ENCODE data around the gene THY1. TPM values are rescaled to one million over a fixed set of nuclear protein-coding genes. Genes with fewer than 3 reads are reported as not detected.

The THY1 gene
- total and polyA plus RNA-seq, 9 of the 15 experiments (the other 6 are each of a cell fraction or from before 2014, with no cell fraction given), result 0.07 to 0.40 (median 0.16) TPM; not detected in 5

- Histone ChIP-seq H3K9me3 (replicated peaks; ENCODE audit: control insufficient read depth, insufficient read depth, low read depth, low read length) (no peaks in the 10 kb centered on the region), H3K4me1 (replicated peaks in 1 of 2; ENCODE audit: control insufficient read depth in 2 of 2, insufficient read depth in 2 of 2, low read length in 2 of 2) (peaks cover 56 to 63% of the 10 kb centered on the region in 2 experiments), H3K9me1 (ENCODE audit: control insufficient read depth, insufficient read depth, low read length) (no peaks in the 10 kb centered on the region), H3K79me2 (ENCODE audit: control insufficient read depth, insufficient read depth, low read length) (peaks cover 3% of the 10 kb centered on the region; the same call in 1 of the 3 replicates), H3K4me2 (ENCODE audit: insufficient read depth, low read length) (0 out of 2 replicates have a peak overlapping the region, but pooled peaks have one; percentile 6), H2AFZ (ENCODE audit: low read depth, low read length) (0 out of 2 replicates have a peak overlapping the region, but pooled peaks have one; percentile 17), H4K20me1 (replicated peaks; ENCODE audit: control insufficient read depth, insufficient read depth, low read length) (peaks cover 5% of the 10 kb centered on the region; the same call in 1 of the 2 replicates), H3K27me3 (ENCODE audit: control insufficient read depth in 2 of 2, insufficient read depth in 2 of 2, low read length in 2 of 2) (no peaks in the 10 kb centered on the region), H3K4me3 (no peak overlapping the region), H3K36me3 (ENCODE audit: control insufficient read depth, insufficient read depth, low read length) (peaks cover 18% of the 10 kb centered on the region; the same call in 1 of the 3 replicates), H3K27ac (ENCODE audit: extremely low read depth, low read depth, low read length) (peak overlapping the region; percentile 7), H3K9ac (ENCODE audit: insufficient read depth in 1 of 2, low read depth in 2 of 2, low read length in 2 of 2) (peak overlapping the region in 1 of 2 experiments; percentile 79; a peak in 3 of 4 replicates)
- no TSS peak for BruUV-seq (replicated peaks)
- intact Hi-C loops (cut with micrococcal nuclease) (loop anchor here (5.0 kb wide), 1 partner anchor 33 kb away; no protein-coding TSS in a partner anchor), in situ Hi-C loops (cut with MboI) (no loop called here)
- ATAC-seq (no peak), DNase-seq (ENCODE audit: extremely low read depth in 1 of 4, low spot score in 3 of 4) (peak in 1 of 4 experiments; percentile 54), FAIRE-seq (peak; percentile 67)
- WGBS (ENCODE audit: insufficient coverage, low coverage, missing lambda C conversion rate), result 25% methylated on average over 8 of the region's 8 CpGs
- ChIA-PET CTCF (ENCODE audit: low intra/inter-chr PET ratio) (interaction anchor here (5.9 kb wide), 1 partner anchor 14 kb away, joined by 41 read pairs; no protein-coding TSS in a partner anchor), POLR2A (interaction anchor here (0.5 to 2.4 kb wide), 5 partner anchors 9 to 38 kb away, joined by 3 to 5 read pairs (median 3); no protein-coding TSS in a partner anchor)
- no peak for TF ChIP-seq HMGN3 (IDR thresholded peaks at IDR 0.05; ENCODE audit: borderline replicate concordance, extremely low read depth, insufficient read length, low read depth, low read length)
- TF ChIP-seq MGA (IDR thresholded peaks at IDR 0.05), result 0 out of 2 replicates have a peak, but pooled peaks have one; percentile 17
- no peak for TF ChIP-seq ZNF655 (CRISPR knock-in tag; IDR thresholded peaks at IDR 0.05)
- TF ChIP-seq NR2C2 (CRISPR knock-in tag; IDR thresholded peaks at IDR 0.05), result no peak
- peak; percentile 48; the same call in 1 of the 2 replicates for TF ChIP-seq NR2C2 (tag; IDR thresholded peaks at IDR 0.05)
- no peak for TF ChIP-seq NFRKB (IDR thresholded peaks at IDR 0.05; ENCODE audit: low read depth)
- TF ChIP-seq CXXC5 (CRISPR knock-in tag; IDR thresholded peaks at IDR 0.05), result peak; percentile 53
- no peak for TF ChIP-seq DACH1 (IDR thresholded peaks at IDR 0.05; ENCODE audit: partially characterized antibody)
Observed at GRCh38 chr11:119370486-119371046, 52.4 kb downstream of the THY1 start.
